Body of pancreas (tissue), 4 donors: ENCODE results near the gene FAM83C.

Experiments
- CTCF ChIP-seq, 7 experiments: fragments of 450-650 bp in 4 of 7; fragments of 200-600 bp in 3 of 7; sonication (generic) in 3 of 7; IDR thresholded peaks; one replicate each; pipeline ENCODE4 v1.5.1; 2016 to 2019; ENCODE audit warnings: antibody characterized with exemption in 7 of 7
- POLR2A ChIP-seq, 3 donors: fragments of 450-650 bp; IDR thresholded peaks; one replicate each; pipeline ENCODE4 v1.6.1; 2016; ENCODE audit warnings: antibody characterized with exemption in 3 of 3, mild to moderate bottlenecking in 2 of 3

- no peak for TF ChIP-seq CTCF (IDR thresholded peaks at IDR 0.05)
- no peak for TF ChIP-seq POLR2A (IDR thresholded peaks at IDR 0.05)
Measured at GRCh38 chr20:35286077-35286898, 5.9 kb downstream of the FAM83C start.
